HEK293 (cell line): ENCODE measurements around the gene NEB.

Experiments
- CTCF ChIP-seq: fragments of 450-650 bp; formaldehyde crosslinking; IDR thresholded peaks from 2 replicates; pipeline ENCODE4 v1.5.1; 2016; ENCODE audit warnings: missing biosample characterization, missing genetic modification characterization
- ZNF121 ChIP-seq: fragments of 450-650 bp; formaldehyde crosslinking; IDR thresholded peaks from 2 replicates; pipeline ENCODE4 v1.5.1; 2016; ENCODE audit warnings: missing biosample characterization, missing genetic modification characterization
- ZNF274 ChIP-seq, 2 experiments: fragments of 200-500 bp in 1 of 2; fragments of 450-650 bp in 1 of 2; sonication (Bioruptor generic) in 1 of 2; formaldehyde crosslinking in 1 of 2; IDR thresholded peaks; 2 replicates each; pipeline versions ENCODE4 v1.5.1 to v1.6.1; 2014 to 2016; ENCODE audit warnings: borderline replicate concordance in 1 of 2, inconsistent platforms in 1 of 2, low read length in 1 of 2, missing biosample characterization in 1 of 2, missing genetic modification characterization in 1 of 2
- ZNF660 ChIP-seq: fragments of 450-650 bp; IDR thresholded peaks from 2 replicates; pipeline ENCODE4 v1.5.1; 2018; ENCODE audit warnings: missing biosample characterization, mild to moderate bottlenecking, missing genetic modification characterization
- ZNF768 ChIP-seq: fragments of 450-650 bp; formaldehyde crosslinking; IDR thresholded peaks from 2 replicates; pipeline ENCODE4 v1.5.1; 2018; ENCODE audit warnings: missing biosample characterization, mild to moderate bottlenecking, missing genetic modification characterization
- ZNF776 ChIP-seq: fragments of 450-650 bp; formaldehyde crosslinking; IDR thresholded peaks from 2 replicates; pipeline ENCODE4 v1.5.0; 2017; ENCODE audit warnings: missing biosample characterization, missing genetic modification characterization, borderline replicate concordance

- TF ChIP-seq CTCF (no peak), ZNF660 (tag by site-specific recombination) (no peak), ZNF776 (tag by site-specific recombination) (no peak), ZNF121 (tag by site-specific recombination) (no peak), ZNF274 (IDR thresholded peaks at IDR 0.05; ENCODE audit: low read length) (no peak), ZNF274 (tag by site-specific recombination; IDR thresholded peaks at IDR 0.05; ENCODE audit: borderline replicate concordance) (no peak), ZNF768 (no peak)
These were observed 295.8 kb downstream of the NEB start for GRCh38 chr2:151438506-151438905.
